Upper lobe of left lung (tissue), 4 donors: ENCODE data around the gene RGL4.

Source experiments
- EP300 ChIP-seq, 4 donors: sonication (generic); formaldehyde crosslinking; IDR thresholded peaks; one replicate each; pipeline ENCODE4 v1.5.1; 2017; ENCODE audit warnings: antibody characterized with exemption in 4 of 4, control low read depth in 2 of 4
- POLR2A ChIP-seq, 4 donors: fragments of 450-650 bp; IDR thresholded peaks; one replicate each; pipeline ENCODE4 v1.5.1; 2016 to 2017; ENCODE audit warnings: antibody characterized with exemption in 4 of 4, mild to moderate bottlenecking in 2 of 4
- TF ChIP-seq, protein P1 (sequence below), 6 experiments: fragments of 450-650 bp in 4 of 6; fragments of 200-600 bp in 2 of 6; sonication (generic) in 2 of 6; IDR thresholded peaks; one replicate each; pipeline ENCODE4 v1.5.1; 2016 to 2019; ENCODE audit warnings: antibody characterized with exemption in 6 of 6

DNA sequence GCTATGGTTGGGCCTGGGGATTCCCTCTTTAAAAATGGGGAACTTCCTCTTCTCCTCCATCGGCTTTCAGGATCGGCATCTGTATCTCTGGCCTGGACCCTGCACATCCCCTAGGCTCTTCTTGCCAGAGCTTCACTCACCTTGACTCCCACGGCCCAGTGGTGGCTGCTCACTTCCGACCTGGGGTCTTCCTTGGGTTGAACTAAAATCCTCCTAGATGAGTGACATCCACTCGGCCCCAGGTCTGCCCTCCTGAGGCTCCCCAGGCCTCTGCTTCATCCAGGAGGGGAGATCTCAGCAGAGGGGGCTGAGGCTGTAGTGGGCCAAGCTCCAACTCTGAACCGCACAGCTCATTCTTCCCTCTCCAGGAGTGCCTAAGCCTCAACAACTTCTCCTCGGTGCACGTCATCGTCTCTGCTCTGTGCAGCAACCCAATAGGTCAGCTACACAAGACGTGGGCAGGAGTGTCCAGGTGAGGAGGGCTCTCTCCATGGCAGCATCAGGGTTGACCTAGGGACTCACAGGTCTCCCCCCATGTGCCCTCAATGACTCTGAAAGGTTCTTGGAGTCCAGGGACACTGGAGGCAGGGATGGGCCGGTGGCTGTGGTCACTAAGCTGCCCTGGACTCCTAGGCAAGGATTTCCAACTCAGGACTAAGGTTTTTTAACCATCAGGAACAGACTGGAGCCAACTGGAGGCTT lies 3.3 kb downstream of the RGL4 start:
- TF ChIP-seq, protein P1, sequence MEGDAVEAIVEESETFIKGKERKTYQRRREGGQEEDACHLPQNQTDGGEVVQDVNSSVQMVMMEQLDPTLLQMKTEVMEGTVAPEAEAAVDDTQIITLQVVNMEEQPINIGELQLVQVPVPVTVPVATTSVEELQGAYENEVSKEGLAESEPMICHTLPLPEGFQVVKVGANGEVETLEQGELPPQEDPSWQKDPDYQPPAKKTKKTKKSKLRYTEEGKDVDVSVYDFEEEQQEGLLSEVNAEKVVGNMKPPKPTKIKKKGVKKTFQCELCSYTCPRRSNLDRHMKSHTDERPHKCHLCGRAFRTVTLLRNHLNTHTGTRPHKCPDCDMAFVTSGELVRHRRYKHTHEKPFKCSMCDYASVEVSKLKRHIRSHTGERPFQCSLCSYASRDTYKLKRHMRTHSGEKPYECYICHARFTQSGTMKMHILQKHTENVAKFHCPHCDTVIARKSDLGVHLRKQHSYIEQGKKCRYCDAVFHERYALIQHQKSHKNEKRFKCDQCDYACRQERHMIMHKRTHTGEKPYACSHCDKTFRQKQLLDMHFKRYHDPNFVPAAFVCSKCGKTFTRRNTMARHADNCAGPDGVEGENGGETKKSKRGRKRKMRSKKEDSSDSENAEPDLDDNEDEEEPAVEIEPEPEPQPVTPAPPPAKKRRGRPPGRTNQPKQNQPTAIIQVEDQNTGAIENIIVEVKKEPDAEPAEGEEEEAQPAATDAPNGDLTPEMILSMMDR (IDR thresholded peaks at IDR 0.05) = no peak
- TF ChIP-seq POLR2A (IDR thresholded peaks at IDR 0.05) (no peak), EP300 (IDR thresholded peaks at IDR 0.05) (no peak)
